Activated CD4-positive, alpha-beta T cell treated with anti-CD3 and anti-CD28 coated beads, Interleukin-2, amount 50 U/mL, for 24 hours (primary cell): ENCODE data around the gene USP11.

Source experiments
- DNase-seq, 2 donors: peaks; one replicate each; pipeline ENCODE4 v3.0.0-alpha.2; 2020; ENCODE audit warnings: low read depth in 1 of 2, low spot score in 1 of 2

USP11 gene

GRCh38 chrX:47224266-47224895 is 8.4 kb upstream of the USP11 start:
- DNase-seq = no peak

GRCh38 chrX:47224896-47225290 is 7.9 kb upstream of the USP11 start:
- DNase-seq = no peak

- DNase-seq = no peak
Measured at GRCh38 chrX:47226071-47226470, 6.7 kb upstream of the USP11 start.

DNA sequence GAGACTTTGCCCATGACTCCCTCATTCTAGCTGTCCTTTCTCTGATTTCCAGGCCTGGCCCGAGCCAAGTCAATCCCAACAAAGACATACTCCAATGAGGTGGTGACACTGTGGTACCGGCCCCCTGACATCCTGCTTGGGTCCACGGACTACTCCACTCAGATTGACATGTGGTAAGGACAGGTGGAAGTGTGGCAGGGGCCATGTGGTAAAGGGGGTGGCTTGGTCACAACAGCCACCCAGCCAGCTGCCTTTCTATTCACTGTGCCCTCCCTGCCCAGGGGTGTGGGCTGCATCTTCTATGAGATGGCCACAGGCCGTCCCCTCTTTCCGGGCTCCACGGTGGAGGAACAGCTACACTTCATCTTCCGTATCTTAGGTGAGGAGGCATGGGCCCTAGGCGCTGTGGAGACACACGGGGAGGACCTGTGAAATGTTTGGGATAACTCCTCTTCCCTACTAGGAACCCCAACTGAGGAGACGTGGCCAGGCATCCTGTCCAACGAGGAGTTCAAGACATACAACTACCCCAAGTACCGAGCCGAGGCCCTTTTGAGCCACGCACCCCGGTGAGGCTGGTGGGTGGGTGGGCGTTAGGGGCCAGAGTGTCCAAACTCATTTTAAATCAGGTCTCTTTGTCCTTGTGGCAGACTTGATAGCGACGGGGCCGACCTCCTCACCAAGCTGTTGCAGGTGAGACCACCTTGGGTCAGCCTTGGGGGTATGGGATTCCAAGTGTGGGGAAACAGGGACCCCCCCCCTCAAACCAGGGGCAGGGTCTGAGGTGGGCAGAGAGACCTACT is 6.1 kb upstream of the USP11 start:
- no peak for DNase-seq

GRCh38 chrX:47227334-47227583 is 5.5 kb upstream of the USP11 start:
- no peak for DNase-seq

DNA sequence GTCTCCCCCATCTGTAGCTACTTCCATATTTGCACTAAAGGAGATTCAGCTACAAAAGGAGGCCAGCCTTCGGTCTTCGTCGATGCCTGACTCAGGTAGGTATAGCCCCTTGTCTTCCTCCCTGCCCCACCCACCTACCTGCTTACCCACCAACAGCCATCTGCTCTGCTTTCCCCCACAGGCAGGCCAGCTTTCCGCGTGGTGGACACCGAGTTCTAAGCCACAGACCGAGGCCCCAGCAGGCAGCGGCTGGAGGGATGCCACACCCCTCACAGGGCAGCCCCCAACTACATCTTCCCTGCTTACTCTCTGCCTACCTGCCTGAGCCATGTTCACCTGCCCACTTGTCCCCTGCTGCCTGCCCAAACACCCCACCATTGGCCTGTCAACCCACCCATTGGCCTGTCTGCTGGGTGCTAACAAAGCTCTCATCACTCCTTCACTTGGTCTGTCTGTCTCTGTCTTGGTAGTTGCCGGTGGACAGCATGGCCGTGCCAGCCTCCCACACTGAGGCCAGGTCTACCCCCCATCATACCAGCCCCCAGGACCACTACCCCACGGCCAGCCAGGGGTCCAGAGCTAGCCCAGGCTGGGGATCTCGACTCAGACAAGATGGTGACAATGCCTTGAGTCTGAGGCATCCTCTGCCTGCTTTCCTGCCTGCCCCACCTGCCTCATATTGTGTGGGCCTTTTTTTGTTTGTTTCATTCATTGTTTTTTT is 4.1 kb upstream of the USP11 start:
- no peak for DNase-seq

DNA sequence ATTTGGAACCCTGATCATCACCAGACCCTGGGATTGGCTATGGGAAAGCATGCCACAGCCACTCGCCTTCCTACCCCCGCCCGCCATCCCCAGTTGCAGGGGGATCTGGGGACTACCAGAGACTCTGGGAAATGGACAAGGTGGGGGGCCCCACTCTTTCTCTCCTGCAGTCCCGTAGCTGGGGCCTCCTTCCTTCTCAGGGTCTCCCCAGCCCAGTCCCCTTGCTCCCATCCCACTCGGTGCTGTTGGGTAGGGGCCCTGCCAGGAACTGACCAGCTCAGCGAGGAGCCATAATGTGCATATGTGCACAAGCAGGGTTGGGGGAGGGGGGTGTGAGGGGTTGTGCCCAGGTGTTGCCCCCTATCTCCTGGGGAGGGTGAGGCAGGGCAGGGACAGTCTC is 3.4 kb upstream of the USP11 start:
- DNase-seq = no peak

- no peak for DNase-seq
Measured at GRCh38 chrX:47230136-47230868, 2.5 kb upstream of the USP11 start.

DNA sequence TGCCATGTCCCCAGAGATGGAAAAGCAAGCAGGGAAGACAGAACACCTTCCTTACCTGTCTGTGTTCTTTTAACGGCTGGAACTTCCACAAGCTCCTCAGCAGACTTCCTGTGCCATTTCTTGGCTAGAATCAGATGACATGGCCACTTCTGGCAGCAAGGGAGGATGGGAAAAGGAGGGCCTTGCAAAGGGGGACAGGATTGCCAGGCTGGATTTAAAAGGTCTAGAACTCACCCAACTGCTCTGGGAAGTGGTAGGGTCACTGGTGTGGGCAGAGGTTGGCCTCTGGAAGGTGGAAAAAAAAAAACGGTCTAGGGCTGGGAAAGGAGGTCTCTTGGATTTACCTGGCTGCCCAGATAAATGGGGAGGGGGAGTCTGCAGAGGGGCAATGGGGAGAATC is 1.6 kb upstream of the USP11 start:
- no peak for DNase-seq

DNA sequence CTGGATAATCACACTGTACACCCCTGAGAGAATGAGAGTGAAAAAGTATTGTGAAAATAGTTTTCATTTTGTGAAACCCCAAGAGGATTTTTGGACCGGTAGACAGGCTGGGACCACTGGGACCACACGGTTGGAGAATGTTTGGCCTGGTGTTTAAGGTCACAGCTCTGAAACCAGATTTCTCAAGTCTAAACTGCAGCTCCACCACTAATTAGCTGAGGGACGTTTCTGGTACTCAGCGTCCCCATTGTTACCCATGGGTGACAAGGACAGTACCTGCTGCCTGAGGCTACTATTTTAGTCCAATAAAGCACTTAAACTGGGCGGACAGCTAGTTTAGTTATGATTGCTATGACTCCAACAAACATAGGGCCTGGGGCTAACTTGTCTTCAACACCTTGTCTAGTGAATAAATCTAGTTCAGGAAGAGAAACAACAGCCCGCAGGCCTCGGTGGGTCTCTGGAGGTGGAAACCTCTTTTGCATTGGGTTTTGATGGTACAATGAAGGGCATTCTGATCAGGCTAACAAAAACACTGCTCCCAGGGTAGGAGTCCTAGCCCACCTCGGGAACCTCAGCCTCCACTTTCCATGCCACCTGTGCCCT is 509 bp upstream of the USP11 start:
- DNase-seq = no peak

DNA sequence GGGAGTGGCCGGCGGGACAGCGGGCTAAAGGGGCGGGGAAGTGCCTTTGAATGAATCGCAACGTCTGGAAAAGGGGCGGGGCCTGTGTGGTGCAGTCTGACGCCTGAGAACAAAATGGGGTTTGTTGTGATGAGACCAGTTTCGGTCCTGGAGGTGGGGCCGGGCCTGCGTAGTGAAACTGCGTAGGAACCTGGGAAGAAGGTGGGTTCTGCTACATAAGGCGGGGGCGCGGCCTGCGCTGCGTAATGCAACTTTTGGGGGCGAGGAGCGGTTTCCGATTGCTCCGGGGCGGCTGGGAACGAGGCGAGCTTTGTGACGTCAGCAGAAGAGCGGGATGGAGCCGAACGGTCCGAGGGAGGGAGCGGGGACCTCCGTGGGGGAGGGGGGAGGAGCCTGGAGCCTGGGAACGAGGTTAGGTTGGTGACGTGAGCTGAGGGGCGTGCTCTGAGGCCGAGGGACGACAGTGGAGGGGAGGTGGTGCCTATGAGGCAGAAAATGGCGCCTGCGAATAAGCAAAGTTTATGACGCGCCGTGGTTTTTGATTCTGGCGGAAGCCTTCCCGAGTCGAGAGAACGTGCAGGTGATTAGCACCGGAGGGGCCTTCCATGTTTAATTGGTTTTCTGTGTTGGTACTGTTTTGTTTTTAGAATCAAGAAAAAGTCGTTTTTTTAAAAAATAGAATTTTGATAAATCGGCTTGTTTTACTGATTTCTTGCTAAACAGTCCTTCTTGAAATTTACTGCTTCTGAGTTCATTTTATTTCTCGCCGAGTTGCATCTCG is 714 bp downstream of the USP11 start:
- peak; percentile 73 to 86 for DNase-seq

DNA sequence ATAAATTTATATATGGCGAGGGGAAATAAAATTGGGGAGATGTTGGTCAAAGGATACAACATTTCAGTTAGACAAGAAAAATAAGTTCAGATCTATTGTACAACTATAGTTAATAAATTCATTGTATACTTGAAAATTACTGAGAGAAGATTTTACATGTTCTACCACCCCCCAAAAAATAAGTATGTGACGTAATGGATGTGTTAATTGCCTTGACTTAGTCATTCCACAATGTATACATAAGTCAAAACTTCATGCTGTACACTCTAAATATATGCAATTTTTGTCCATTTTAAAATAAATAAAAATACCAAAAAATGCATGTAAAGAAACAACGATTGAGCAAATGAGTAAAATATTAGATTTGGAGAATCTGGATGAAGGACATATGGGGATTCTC is 1.8 kb downstream of the USP11 start:
- DNase-seq = no peak

DNA sequence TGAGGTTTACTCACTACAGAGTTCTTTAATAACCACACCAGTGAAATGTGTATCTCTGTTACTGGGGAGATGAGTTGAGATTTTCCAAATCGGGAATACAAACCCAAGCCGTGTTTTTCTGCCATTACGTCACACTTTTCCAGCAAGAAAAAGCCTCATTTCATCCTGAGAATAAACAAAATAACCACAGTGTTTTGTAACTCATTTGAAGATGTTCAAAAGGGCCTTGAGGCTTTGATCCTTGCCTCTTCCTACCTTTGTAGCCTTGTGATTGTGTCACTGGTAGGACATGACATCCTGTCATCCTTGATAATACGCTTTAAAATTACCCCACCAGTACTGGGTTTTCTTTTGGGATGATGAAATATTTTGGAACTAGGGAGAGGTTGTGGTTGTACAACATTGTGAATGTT is 2.9 kb downstream of the USP11 start:
- no peak for DNase-seq

DNA sequence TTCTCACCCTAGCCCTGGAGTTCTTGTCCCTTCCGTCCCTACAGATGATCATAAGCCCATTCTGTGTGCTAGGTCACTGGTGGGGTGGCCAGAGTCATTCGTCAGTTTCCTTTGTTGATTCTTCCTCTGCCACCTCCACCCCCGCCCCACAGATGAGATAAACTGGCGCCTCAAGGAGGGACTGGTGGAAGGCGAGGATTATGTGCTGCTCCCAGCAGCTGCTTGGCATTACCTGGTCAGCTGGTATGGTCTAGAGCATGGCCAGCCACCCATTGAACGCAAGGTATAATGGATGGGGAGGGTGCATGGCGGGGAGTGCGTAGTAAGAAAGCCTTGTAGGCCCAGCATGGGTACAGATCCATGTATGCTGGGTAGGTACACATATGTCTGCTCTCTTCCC is 6.4 kb downstream of the USP11 start:
- DNase-seq = no peak

DNA sequence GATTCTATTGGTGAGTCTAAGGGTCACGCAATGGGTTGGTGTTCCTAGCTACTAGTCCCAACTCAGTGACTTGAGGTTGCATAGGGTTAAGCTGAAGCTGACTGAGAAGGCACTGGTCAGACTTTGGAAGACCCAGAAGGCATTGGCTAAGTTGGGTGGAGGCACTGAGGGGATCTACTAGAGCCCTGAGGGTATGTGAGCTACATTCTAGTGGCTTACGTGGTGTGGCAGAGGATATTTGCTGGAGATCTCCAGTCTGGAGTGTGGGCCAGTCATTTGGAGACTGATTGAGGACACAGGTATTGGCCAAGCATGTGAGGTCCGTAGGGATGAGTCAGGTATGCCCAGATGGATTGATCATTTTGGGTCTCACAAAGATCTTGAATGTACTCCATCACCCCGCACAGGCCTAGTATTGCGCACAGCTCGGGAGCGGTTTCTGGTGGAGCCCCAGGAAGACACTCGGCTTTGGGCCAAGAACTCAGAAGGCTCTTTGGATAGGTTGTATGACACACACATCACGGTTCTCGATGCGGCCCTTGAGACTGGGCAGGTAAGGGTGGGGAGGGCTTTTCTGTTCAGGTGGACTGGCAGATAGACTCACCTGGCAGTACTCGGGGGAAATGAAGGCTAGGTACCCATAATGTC is 7.2 kb downstream of the USP11 start:
- DNase-seq = no peak

- DNase-seq = no peak
Measured at GRCh38 chrX:47240619-47241018, 7.8 kb downstream of the USP11 start.

- DNase-seq = no peak
Measured at GRCh38 chrX:47241201-47242011, 8.6 kb downstream of the USP11 start.

DNA sequence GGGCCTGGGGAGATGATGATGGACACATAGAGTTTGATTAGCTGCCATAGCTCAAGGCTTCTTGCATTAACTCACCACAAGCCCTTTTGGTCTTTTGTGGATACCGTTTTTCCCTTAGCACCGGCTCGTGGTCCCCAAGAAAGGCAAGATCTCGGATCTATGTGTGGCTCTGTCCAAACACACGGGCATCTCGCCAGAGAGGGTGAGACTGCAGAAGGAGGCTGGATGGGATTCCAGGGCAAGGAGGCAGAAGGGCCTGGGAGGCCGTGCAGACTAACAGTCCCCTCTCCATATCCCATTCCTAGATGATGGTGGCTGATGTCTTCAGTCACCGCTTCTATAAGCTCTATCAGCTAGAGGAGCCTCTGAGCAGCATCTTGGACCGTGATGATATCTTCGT is 9.5 kb downstream of the USP11 start:
- DNase-seq = no peak

DNA sequence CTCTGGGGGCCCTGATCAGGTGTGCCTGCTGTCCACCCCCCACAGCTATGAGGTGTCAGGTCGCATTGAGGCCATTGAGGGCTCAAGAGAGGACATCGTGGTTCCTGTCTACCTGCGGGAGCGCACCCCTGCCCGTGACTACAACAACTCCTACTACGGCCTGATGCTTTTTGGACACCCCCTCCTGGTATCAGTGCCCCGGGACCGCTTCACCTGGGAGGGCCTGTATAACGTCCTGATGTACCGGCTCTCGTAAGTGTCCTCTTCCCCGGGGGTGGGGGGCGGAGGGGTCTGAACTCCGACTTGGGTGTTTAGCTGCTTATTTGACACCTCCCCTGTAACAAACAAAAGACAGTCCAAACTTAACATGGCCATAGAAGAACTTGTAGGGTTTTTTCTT is 10.5 kb downstream of the USP11 start:
- no peak for DNase-seq
